COLO668 (cell line): Measurements from ENCODE around the gene ZC3H14.

Experiments used
- DNase-seq: peaks from one replicate; lab custom pipeline; 2025; ENCODE audit not compliant: unreplicated experiment; lab: John Stamatoyannopoulos, UW

The ZC3H14 gene

DNA sequence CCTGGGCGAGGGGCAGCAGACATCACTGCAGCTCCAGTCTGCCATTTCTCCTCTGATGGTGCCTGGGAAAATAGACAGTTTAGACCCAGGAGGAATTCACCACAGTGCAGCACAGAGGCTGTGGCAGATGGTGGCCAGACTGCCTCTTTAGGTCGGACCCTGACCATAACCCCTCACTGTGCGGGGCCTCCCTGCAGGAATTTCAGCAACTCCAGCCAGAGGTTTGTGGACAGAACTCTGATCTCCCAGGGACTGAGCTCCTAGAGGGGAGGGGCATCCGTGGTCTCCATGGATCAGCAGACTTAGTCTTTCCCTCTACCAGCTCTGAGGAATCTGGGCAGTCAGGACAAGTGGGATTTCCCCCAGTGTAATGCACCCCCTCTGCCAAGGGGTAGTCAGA, 106.5 kb downstream of the ZC3H14 start:
- DNase-seq = no peak
